HG03175 (cell line): ENCODE data around the gene TIMP2.

Experiments
- ATAC-seq: cut with Tn5 transposase; IDR thresholded peaks from one replicate; pipeline ENCODE4 v1.9.1; 2021; ENCODE audit warnings: mild to moderate bottlenecking, moderate library complexity; ENCODE audit not compliant: unreplicated experiment

The TIMP2 gene

GRCh38 chr17:78819806-78820792, 105.1 kb downstream of the TIMP2 start:
- ATAC-seq, result no peak

DNA sequence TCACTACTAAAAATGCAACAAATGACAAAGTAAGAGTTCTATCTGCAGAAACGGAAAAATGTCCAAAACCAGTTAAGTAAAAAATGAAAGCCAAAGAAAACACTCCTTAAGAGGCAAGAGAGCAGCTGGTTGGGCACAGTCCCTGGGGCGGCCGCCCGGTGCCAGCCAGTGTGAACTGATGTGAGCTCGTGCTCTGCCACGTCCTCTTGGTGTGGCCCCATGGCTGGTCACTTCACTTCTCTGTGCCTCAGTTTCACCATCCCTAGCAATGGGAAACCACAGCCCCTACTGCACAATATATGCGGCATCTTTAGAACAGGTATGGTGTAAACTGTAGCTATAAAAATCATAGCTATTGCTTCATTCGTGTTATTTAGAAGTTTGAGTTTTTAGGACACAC, 105.8 kb downstream of the TIMP2 start:
- no peak for ATAC-seq

DNA sequence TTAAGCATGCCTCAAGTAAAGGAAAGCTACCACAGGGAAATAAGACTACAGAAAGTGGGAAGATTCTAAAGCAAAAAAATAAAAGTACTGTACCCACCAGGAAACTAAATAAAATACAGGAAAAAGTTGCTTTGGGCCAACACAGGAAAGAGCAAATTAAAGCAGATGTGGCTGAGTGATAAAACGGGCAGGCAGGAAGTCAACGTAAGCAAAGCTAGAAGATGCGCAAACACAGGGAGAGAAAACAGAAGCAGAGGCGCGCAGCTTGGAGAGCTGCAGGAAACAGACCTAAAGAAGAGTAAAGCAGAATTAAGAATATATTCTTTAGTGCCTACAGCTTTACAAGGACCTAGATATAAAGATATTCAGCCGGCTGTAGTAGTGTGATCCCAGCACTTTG, 106.3 kb downstream of the TIMP2 start:
- no peak for ATAC-seq

DNA sequence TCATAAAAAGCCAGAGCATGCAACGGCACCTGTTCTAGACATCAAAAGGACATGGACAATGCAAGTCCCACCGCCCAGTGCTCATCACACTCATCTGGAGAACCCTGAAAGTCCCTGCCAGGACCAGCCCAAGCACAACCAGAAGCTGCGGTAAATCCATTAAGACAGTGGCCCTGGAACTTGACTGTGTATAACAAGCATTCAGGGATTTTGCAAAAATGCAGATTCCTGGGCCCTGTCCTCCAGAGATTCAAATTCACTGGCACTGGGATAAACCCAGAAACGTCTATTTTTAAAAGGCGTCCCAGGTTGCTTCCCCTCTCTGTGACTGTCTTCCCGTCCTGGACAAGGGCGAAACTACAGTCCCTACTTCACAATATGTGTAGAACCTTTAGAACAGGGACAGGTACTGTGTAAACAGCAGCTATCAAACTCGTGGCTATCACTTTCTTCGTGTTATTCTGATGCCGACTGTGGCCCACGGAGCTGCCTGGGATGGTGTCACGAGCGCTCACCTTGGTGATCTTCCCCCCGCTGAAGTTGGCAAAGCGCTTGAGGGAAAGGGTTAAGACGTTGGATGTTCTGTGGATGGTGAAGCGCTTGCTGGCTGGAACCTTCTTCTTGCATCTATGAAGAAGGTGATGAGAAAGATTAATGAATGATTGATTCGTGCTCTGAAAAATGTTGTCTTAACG, 106.9 kb downstream of the TIMP2 start:
- ATAC-seq, result no peak

DNA sequence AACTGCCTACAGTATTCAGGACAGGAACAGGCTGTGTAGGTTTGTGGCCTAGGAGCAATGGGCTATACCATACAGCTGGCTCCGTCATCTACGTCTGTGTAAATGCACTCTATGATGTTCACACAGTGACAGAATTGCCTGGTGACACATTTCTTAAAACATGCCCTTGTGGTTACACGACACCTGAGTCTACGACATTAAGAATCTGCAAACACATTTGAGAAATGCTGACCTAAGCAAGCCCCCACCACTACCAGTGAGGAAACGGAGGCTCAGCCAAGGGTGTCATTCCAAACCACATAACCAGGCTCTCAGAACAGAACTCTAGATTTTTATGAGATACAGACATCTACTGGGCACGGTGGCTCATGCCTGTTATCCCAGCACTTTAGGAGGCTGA, 108.1 kb downstream of the TIMP2 start:
- ATAC-seq, result no peak

- no peak for ATAC-seq
Observed at GRCh38 chr17:78815696-78816095, 109.5 kb downstream of the TIMP2 start.

DNA sequence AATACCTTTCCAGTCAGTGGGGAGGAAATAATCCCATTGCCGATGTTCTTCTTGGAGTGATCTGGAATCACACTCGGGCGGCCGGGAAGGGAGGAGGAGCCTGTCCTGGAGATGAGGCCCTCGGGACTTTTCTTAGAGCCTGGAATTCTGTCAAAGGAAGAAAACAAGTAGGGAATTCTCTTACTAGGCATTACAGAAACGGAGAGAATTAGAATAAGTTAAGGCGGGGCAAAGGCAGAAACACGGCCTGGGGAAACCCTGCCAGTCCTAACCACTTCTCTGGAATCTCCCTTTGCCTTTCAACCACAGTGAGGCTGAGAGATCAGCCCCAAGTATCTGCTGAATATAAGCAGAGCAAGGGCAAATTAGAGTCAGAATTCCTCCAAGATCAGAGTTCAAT, 112.3 kb downstream of the TIMP2 start:
- ATAC-seq, result no peak

- ATAC-seq, result no peak
Observed at GRCh38 chr17:78808163-78808562, 117.0 kb downstream of the TIMP2 start.

DNA sequence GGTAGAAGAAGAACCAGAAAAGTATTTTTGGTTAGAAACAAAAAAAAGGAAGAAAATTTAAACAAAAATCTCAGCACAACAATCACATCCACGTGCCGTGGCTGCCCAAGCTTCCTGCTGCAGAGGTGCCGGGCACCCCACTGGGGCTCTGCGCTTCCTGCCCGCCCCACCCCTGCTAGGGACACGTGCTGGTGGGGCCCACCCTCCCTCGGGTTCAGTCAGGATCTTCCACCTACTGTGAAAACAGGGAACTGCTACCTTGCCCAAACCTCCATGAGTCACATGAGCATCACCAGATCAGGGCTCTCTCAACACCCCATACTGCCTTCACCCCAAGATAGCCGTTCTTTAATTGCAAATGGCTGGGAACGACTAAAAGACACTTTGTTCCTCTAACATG, 118.7 kb downstream of the TIMP2 start:
- no peak for ATAC-seq

GRCh38 chr17:78805301-78805700, 119.9 kb downstream of the TIMP2 start:
- no peak for ATAC-seq

DNA sequence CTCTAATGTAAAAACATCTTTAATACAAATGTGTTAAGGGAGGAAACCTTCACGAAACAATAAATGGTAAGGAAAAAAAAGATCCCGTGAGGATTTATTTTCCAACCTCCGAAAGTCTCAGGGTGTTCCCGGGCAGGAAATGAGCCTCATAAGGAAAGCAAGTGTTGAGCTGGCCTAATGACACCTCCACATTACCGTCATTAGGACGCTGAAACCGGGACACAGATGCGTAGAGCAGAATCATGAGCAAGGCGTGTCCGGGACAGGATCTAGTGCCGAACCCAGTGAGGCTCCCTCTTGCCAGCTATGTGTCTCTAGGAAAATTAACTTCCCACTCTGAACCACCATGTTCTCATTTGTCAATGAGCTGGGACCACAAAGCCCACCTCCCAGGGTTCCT, 120.4 kb downstream of the TIMP2 start:
- ATAC-seq, result no peak

- ATAC-seq, result no peak
Observed at GRCh38 chr17:78803186-78803845, 121.9 kb downstream of the TIMP2 start.
